ENCODE measurements around the gene RAB15. TPM values are rescaled to one million over a fixed set of nuclear protein-coding genes. Genes with fewer than 3 reads are reported as not detected.

The RAB15 gene
- total RNA-seq, 1 experiment from 2014 or later = 20.6 TPM

DNA sequence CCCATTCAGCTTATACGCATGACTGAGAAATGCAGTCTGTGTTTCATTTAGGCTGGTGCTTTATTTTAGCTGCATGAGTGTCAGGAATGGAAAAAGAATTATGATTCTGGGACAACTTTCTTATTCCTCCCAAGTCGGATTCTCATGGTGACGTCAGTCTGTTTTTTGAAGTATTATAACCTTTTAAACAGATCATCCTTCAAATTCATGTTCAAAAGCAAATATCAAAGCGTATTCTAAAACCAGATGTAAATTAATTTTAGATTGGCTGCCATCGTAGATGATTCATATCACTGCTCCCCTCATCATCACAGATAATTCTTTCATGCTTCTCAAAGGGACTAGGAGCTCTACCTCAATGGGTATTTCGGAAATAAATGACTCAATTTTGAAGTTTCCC, 29.6 kb upstream of the RAB15 start:
- ChIA-PET POLR2A (ENCODE audit: unreplicated experiment) (no interaction called here), CTCF (no interaction called here)
- H3K36me3 ChIP-seq (ENCODE audit: low read depth, low read length) = no peaks in the 10 kb centered on the region; the same call in 1 of the 2 replicates
- H3K9me3 ChIP-seq (ENCODE audit: low read length) = no peaks in the 10 kb centered on the region
- no peak overlapping the region for H3K4me2 ChIP-seq (ENCODE audit: low read length)
- no peak for DNase-seq
- intact Hi-C loops (cut with micrococcal nuclease) = no loop called here
- no peak for ATAC-seq
- no peaks in the 10 kb centered on the region for H3K27me3 ChIP-seq (ENCODE audit: low read length)
- H3K9ac ChIP-seq (ENCODE audit: low read length) = no peak overlapping the region
- H3K79me2 ChIP-seq (ENCODE audit: low read length) = peaks cover 54% of the 10 kb centered on the region
- H3F3A ChIP-seq (ENCODE audit: low read length, unreplicated experiment) = peaks cover 9% of the 10 kb centered on the region
- H3K27ac ChIP-seq (ENCODE audit: low read length) = no peak overlapping the region
- H3K9me2 ChIP-seq (replicated peaks; ENCODE audit: low read length) = no peaks in the 10 kb centered on the region
- no peaks in the 10 kb centered on the region for H4K20me1 ChIP-seq (ENCODE audit: low read length)
- no peak overlapping the region for H3K4me3 ChIP-seq (ENCODE audit: low read length)
- H3K4me1 ChIP-seq (ENCODE audit: insufficient read depth, low read length) = peaks cover 42% of the 10 kb centered on the region
- TF ChIP-seq, protein P1, sequence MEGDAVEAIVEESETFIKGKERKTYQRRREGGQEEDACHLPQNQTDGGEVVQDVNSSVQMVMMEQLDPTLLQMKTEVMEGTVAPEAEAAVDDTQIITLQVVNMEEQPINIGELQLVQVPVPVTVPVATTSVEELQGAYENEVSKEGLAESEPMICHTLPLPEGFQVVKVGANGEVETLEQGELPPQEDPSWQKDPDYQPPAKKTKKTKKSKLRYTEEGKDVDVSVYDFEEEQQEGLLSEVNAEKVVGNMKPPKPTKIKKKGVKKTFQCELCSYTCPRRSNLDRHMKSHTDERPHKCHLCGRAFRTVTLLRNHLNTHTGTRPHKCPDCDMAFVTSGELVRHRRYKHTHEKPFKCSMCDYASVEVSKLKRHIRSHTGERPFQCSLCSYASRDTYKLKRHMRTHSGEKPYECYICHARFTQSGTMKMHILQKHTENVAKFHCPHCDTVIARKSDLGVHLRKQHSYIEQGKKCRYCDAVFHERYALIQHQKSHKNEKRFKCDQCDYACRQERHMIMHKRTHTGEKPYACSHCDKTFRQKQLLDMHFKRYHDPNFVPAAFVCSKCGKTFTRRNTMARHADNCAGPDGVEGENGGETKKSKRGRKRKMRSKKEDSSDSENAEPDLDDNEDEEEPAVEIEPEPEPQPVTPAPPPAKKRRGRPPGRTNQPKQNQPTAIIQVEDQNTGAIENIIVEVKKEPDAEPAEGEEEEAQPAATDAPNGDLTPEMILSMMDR (conservative IDR thresholded peaks at IDR 0.05; ENCODE audit: low read depth, low read length) = no peak
- no peak for TF ChIP-seq EZH2phosphoT487 (IDR thresholded peaks at IDR 0.05; ENCODE audit: borderline replicate concordance, low read length)
- TF ChIP-seq EZH2 (IDR thresholded peaks at IDR 0.05; ENCODE audit: low read length, unreplicated experiment) = no peak
- H2AFZ ChIP-seq (ENCODE audit: low read length) = no peak overlapping the region
- no TSS peak for BruUV-seq (replicated peaks)

DNA sequence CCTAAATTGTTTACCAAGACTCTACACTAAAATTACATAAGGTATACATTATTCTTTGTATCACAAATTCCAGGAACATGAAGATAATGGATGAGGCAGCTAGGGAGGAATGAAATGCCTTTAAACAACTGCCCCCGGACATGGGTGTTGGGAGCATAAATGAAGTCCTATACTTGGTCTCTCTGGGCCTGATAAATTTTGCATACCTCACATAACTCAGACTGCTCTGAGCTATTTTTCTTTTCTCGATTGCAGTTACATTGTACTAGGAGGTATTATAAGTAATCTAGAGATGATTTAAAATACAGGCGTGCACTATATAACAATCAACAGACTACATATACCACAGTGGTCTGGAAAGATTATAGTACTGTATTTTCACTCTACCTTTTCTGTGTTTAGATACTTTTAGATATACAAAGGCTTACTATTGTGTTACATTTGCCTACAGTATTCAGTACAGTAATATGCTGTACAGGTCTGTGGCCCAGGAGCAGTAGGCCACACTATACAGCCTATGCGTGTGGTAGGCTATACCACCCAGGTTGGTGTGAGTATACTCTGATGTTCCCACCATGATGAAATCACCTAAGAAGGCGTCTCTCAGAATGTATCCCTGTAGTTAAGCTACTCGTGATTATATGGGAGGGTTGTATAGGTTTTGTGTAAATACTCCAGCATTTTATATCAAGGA, 28.9 kb upstream of the RAB15 start:
- DNase-seq (no peak), ATAC-seq (no peak)
- Histone ChIP-seq H4K20me1 (ENCODE audit: low read length) (no peaks in the 10 kb centered on the region), H3K4me3 (ENCODE audit: low read length) (no peak overlapping the region), H3K79me2 (ENCODE audit: low read length) (peaks cover 61% of the 10 kb centered on the region), H3F3A (ENCODE audit: low read length, unreplicated experiment) (peaks cover 9% of the 10 kb centered on the region), H3K9me2 (replicated peaks; ENCODE audit: low read length) (no peaks in the 10 kb centered on the region), H3K4me1 (ENCODE audit: insufficient read depth, low read length) (peaks cover 43% of the 10 kb centered on the region), H2AFZ (ENCODE audit: low read length) (no peak overlapping the region), H3K9me3 (ENCODE audit: low read length) (no peaks in the 10 kb centered on the region), H3K4me2 (ENCODE audit: low read length) (no peak overlapping the region), H3K9ac (ENCODE audit: low read length) (no peak overlapping the region), H3K27ac (ENCODE audit: low read length) (no peak overlapping the region), H3K27me3 (ENCODE audit: low read length) (no peaks in the 10 kb centered on the region), H3K36me3 (ENCODE audit: low read depth, low read length) (no peaks in the 10 kb centered on the region)
- no peak for TF ChIP-seq EZH2 (IDR thresholded peaks at IDR 0.05; ENCODE audit: low read length, unreplicated experiment)
- no peak for TF ChIP-seq EZH2phosphoT487 (IDR thresholded peaks at IDR 0.05; ENCODE audit: borderline replicate concordance, low read length)
- TF ChIP-seq, protein P1 (conservative IDR thresholded peaks at IDR 0.05; ENCODE audit: low read depth, low read length) = no peak
- POLR2A ChIA-PET (ENCODE audit: unreplicated experiment) = interaction anchor here (0.7 kb wide), 1 partner anchor 110 kb away, joined by 3 read pairs; no protein-coding TSS in a partner anchor
- CTCF ChIA-PET = interaction anchor here (1.7 kb wide), 1 partner anchor 19 kb away, joined by 4 read pairs; no protein-coding TSS in a partner anchor
- intact Hi-C loops (cut with micrococcal nuclease) = no loop called here
- BruUV-seq (replicated peaks) = no TSS peak

DNA sequence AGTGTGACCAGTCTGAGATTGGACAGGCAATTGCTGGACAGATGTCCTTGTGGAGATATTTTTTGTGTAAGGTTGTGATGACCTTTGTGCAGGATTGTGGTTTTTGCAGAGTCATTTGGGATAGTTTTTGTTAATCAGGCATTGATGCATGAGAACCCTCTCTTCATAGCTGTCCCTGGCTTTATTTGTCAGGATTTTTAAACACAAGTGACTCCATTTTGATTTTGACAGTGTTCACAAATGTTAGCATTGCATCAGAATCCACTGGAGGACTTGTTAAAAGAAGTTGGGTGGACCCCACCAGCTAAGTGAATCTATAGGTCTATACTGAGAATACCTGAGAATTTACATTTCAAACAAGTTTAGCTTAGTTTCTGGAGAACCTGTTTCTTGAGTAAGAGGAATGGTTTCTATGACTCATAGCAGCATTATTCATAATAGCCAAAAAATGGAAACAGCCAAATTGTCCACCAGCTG, 26.4 kb upstream of the RAB15 start:
- Histone ChIP-seq H3K36me3 (ENCODE audit: low read depth, low read length) (no peaks in the 10 kb centered on the region), H3K4me1 (ENCODE audit: insufficient read depth, low read length) (peaks cover 43% of the 10 kb centered on the region), H3K27me3 (ENCODE audit: low read length) (no peaks in the 10 kb centered on the region), H3K4me2 (ENCODE audit: low read length) (peak overlapping the region; percentile 64), H2AFZ (ENCODE audit: low read length) (no peak overlapping the region), H4K20me1 (ENCODE audit: low read length) (no peaks in the 10 kb centered on the region), H3K79me2 (ENCODE audit: low read length) (peaks cover 80% of the 10 kb centered on the region), H3K9me2 (replicated peaks; ENCODE audit: low read length) (no peaks in the 10 kb centered on the region), H3K9me3 (ENCODE audit: low read length) (no peaks in the 10 kb centered on the region), H3K9ac (ENCODE audit: low read length) (peak overlapping the region; percentile 41), H3F3A (ENCODE audit: low read length, unreplicated experiment) (peaks cover 9% of the 10 kb centered on the region), H3K4me3 (ENCODE audit: low read length) (peak overlapping the region; percentile 27; the same call in 1 of the 2 replicates), H3K27ac (ENCODE audit: low read length) (peak overlapping the region; percentile 87)
- POLR2A ChIA-PET (ENCODE audit: unreplicated experiment) = interaction anchor here (0.5 to 1.0 kb wide), 3 partner anchors 12 to 421 kb away, joined by 3 to 6 read pairs (median 3); partner anchors contain the start of gene FNTB
- ATAC-seq (peak; percentile 77), DNase-seq (peak; percentile 91)
- intact Hi-C loops (cut with micrococcal nuclease) = no loop called here
- BruUV-seq (replicated peaks) = no TSS peak
- no peak for TF ChIP-seq EZH2 (IDR thresholded peaks at IDR 0.05; ENCODE audit: low read length, unreplicated experiment)
- TF ChIP-seq, protein P1 (conservative IDR thresholded peaks at IDR 0.05; ENCODE audit: low read depth, low read length) = no peak
- TF ChIP-seq EZH2phosphoT487 (IDR thresholded peaks at IDR 0.05; ENCODE audit: borderline replicate concordance, low read length) = no peak
- CTCF ChIA-PET = interaction anchor here (0.6 to 1.6 kb wide), 7 partner anchors 11 to 1907 kb away, joined by 3 to 24 read pairs (median 5); partner anchors contain the start of gene FNTB

Data from PC-3 (cell line).